Dedifferentiated amniotic fluid mesenchymal stem cell (primary cell): ENCODE measurements around the gene SHROOM3.
A peak's percentile ranks its signal among the peaks of the same experiment; 100 is the strongest.

Source experiments
- DNase-seq: peaks from one replicate; pipeline ENCODE4 v3.0.0-alpha.2; 2016; ENCODE audit errors: extremely low spot score

SHROOM3 gene

GRCh38 chr4:76624241-76624681 lies 189.2 kb downstream of the SHROOM3 start:
- DNase-seq: peak; percentile 95

- DNase-seq: no peak
These were observed 190.1 kb downstream of the SHROOM3 start for GRCh38 chr4:76624931-76625715.

- DNase-seq: no peak
These were observed 191.8 kb downstream of the SHROOM3 start for GRCh38 chr4:76626686-76627465.

- DNase-seq: no peak
These were observed 193.2 kb downstream of the SHROOM3 start for GRCh38 chr4:76628251-76628650.

GRCh38 chr4:76630741-76631140 lies 195.7 kb downstream of the SHROOM3 start:
- no peak for DNase-seq

- peak; percentile 52 for DNase-seq
These were observed 199.2 kb downstream of the SHROOM3 start for GRCh38 chr4:76634220-76634619.

GRCh38 chr4:76637712-76638361 lies 202.8 kb downstream of the SHROOM3 start:
- DNase-seq: no peak

GRCh38 chr4:76639288-76639687 lies 204.3 kb downstream of the SHROOM3 start:
- no peak for DNase-seq

GRCh38 chr4:76640353-76640910 lies 205.4 kb downstream of the SHROOM3 start:
- no peak for DNase-seq

- DNase-seq: no peak
These were observed 206.3 kb downstream of the SHROOM3 start for GRCh38 chr4:76641351-76641750.

- DNase-seq: no peak
These were observed 206.7 kb downstream of the SHROOM3 start for GRCh38 chr4:76641758-76642157.

- DNase-seq: no peak
These were observed 209.9 kb downstream of the SHROOM3 start for GRCh38 chr4:76644831-76645485.

GRCh38 chr4:76649086-76649485 lies 214.1 kb downstream of the SHROOM3 start:
- no peak for DNase-seq

- no peak for DNase-seq
These were observed 216.6 kb downstream of the SHROOM3 start for GRCh38 chr4:76651616-76652015.

- no peak for DNase-seq
These were observed 217.4 kb downstream of the SHROOM3 start for GRCh38 chr4:76652389-76652788.

GRCh38 chr4:76654084-76654483 lies 219.1 kb downstream of the SHROOM3 start:
- DNase-seq: no peak

GRCh38 chr4:76654791-76655190 lies 219.8 kb downstream of the SHROOM3 start:
- DNase-seq: no peak

- no peak for DNase-seq
These were observed 220.8 kb downstream of the SHROOM3 start for GRCh38 chr4:76655566-76656479.

GRCh38 chr4:76657443-76657842 lies 222.4 kb downstream of the SHROOM3 start:
- DNase-seq: no peak
